NCI-H748 (cell line): ENCODE data around the gene DSCAML1.
A peak's percentile ranks its signal among the peaks of the same experiment; 100 is the strongest.

Source experiments
- DNase-seq: peaks from one replicate; lab custom pipeline; 2025; ENCODE audit not compliant: unreplicated experiment; lab: John Stamatoyannopoulos, UW

Gene DSCAML1

GRCh38 chr11:117796872-117797529 lies at the start of gene DSCAML1:
Gene DSCAML1, minus strand, starts transcription at chr11:117797216. Its CDS starts 137 bp downstream, at chr11:117797079.
- peak; percentile 43 for DNase-seq

DNA sequence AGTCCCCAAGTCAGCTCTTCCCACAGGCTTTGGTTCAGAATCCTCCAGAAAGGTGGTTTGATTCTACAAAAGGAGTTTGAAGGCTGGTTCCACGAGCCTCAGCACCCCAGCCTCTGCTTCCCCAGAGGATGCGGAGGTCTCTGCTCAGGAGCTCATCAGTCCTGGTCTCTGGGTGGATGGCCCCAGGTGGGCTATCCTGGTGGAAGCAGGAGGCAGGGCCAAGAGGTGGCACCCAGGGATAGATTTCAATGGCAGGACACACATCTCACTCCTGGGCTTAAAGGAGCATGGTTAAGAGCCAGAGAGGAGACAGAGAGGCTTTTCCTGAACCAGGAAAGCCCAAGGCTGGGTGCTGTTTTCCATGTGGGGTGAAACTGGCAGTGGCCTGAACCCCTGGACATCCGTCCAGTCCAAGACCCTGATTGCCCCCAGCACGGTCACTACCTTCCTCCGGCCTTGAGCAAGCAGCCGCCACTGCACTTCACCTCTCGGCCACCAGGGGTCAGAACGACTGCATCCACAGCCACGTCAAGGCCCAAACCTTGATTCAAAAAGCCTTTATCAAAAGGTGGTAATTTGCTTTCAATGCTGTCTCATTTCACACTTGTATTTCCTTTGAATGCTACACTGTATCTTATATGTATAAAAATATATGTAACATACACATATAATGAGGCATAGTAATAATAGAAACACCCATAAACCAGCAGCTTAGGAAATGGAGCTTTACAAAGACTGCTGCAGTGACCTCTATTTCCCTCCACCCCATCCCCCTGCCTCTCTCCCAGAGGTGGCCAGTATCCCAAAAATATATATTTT lies 46.9 kb upstream of the DSCAML1 start:
- peak; percentile 55 for DNase-seq

DNA sequence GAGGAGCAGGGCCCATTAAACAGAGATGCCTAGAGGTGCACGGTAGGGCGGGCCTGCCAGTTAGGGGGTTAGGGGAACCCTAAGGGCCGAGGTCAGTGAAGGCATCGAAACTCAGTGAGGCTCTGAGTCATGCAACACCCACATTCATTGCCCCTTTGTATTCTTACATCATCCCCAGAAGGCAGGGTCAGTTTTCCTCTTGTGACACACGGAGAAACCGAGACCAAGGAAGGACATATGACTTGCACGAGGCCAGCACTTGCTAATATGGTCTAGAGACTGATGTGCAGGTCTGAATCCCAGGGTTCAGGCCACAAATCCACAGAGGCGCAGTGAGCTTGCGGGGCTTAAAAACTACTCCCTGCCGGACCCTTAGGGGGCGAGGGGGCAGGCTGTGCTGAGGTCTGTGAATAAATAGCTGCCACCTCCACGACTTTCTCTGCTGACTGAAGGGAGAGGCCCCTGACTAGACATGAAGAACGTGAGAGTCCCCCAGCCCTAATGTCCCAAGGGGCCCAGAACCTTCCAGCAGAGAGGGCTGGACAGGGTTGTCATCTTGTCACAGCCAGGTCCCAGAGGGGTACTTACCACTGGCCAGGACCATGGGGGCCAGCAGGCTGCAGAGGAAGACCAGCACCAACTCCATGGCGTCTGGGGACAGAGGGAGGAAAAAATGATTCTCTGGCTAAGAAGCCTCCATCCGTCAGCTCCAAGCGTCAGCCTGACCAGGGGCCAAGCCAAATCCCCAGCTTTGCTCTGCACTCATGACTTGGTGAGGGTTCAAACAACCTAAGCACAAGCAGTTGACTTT lies 45.3 kb upstream of the DSCAML1 start:
- DNase-seq, result no peak

DNA sequence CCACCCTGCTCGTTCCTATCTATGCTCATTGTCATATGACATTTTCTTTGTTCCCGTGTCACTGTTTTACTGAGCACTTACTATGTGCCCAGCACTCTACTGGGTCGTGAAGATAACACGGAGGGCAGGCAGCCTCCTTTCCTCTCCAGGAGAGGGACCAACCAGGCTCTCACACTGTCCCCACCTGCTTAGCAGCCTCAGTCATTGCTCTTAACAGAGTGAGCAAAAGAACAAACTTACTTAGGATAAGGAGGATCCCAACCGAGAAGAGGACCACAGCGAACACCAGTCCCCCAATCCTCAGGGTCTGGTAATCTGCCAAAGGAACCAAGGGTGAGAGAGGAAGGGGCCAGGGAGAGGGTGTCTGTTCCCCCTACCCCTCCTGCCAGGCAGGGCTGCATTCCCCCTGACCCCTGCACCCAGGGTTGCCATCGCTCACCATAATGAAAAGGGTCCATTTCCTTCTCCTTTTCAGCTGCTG lies 44.6 kb upstream of the DSCAML1 start:
- DNase-seq, result no peak

DNA sequence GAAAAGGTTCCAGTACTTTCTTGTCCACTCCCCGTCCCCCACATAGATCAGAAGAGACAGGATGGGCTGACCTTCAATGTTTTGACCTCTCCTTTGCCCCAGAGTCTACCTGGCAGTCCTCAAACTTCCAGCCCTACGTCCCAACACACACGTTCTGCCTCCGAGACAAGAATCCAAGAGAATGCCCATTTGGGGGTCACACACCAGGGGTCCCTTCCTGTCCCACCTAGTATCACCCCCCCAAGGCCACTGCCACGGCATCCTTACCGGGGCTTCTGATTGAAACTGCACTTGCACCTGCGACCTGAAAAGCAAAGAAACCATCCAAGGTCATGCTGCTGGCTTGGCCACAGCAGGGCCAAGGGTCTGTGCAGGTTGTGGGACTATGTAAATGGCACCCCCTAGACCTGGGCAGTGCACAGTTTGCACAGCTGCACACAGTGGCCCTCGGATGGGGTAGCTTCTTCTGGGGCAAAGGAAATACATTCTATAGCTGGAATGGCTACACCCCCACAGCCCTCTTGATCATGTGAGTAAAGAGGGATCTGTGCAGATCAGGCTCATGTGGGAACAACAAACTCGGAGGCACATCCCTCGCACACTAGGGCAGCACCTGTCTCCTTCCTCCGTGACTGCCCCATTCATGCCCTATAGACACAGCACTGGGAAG lies 44.0 kb upstream of the DSCAML1 start:
- DNase-seq, result no peak

GRCh38 chr11:117839936-117840813 lies 43.2 kb upstream of the DSCAML1 start:
- DNase-seq, result no peak

GRCh38 chr11:117839380-117839881 lies 42.4 kb upstream of the DSCAML1 start:
- DNase-seq, result no peak

DNA sequence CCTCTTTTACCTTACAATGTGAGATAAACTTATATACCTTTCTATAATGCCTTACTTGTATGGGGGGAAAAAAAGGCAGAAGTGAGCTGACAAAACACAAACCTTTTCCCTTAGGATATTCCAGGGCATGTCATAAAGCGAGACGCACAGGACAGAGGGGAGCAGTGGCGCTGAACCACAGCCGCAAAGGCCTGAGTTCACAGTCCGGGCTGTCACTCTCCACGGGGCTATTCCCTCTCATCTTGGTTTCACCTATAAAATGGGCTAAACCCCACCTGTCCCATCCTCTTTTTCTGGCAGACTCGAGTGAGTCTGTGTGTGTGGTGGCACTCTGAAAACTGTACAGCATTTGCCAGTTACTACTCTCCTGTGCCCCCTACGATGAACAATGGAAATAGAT lies 41.9 kb upstream of the DSCAML1 start:
- DNase-seq, result no peak

GRCh38 chr11:117837791-117838190 lies 40.8 kb upstream of the DSCAML1 start:
- no peak for DNase-seq

GRCh38 chr11:117837070-117837776 lies 40.2 kb upstream of the DSCAML1 start:
- no peak for DNase-seq

DNA sequence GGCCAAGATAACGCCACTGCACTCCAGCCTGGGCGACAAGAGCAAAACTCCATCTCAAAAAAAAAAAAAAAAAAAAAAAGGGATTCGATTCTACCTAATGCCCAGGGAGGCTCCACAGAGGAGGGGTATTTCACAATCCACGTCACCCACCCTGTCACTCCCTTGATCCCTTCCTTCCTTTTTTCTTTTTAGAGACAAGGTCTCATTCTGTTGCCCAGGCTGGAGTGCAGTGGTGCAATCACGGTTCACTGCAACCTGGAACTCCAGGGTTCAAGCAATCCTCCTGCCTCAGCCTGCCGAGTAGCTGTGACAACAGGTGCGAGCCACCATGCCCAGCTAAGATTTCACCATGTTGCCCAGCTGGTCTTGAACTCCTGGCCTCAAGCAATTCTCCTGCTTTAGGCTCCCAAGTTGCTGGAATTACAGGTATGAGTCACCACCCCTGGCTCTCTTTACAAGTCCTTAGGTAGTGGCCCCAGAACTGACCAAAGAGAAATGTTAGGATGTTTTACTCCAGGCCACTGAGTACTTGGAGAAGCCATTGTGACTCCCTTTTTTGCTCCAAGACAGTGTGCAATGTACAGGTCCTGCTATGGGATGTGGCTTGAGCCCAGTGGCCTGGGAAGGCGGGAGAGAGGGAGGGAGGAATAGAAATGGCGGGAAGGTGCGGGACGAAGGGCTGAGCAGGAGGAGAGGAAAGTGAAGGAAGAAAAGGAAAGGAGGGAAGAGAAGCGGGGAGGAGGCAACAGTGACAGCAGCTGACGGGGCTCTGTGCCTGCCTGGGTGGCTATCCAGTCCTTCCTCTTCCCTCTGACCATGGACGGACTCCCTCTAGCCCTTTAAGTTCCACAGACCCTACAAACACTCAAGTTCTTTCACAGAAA lies 39.3 kb upstream of the DSCAML1 start:
- no peak for DNase-seq

DNA sequence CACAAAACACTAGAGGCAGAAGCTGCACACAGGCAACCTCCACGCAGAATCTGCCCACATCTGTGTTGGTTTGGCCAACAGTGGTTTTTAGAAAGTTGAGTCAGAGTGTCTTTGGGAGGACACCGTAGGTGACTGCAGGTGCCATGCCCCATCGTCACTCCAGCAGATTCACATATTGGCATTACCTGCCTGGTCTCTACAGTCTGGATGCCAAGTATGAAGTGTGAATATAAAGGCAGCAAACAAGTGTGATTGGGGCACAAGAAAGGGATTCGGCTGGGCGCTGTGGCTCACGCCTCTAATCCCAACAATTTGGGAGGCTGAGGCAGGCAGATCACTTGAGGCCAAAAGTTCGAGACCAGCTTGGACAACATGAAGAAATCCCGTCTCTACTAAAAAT lies 38.6 kb upstream of the DSCAML1 start:
- DNase-seq, result no peak

DNA sequence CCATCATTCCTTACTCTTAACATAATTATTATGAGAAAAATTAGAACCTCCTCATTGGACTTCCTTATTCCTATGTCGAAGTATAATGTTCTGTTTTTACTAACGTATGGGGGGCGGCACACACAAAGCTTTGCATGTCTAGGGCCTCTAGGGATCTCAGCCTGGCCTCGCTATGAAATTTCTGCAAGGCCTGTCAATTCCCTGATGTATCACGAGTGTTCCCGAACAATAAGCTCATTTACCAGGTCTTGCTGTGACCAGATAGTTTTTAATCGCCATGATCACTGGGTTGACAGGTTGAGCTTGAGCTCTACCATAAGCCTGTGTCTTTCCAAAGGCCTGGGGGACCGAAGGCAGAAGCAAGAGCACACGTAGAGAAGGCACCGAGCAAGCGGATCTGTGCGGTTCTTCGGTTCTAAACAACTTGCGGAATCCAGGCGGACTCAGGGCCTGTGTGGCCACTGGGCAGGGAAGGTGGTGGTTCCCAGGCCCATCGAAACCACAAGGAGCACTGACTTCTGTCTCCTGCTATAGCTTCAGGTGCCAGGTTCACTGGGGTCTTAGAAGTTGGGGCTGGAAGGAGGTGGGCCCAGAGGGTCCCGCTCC lies 37.9 kb upstream of the DSCAML1 start:
- no peak for DNase-seq

DNA sequence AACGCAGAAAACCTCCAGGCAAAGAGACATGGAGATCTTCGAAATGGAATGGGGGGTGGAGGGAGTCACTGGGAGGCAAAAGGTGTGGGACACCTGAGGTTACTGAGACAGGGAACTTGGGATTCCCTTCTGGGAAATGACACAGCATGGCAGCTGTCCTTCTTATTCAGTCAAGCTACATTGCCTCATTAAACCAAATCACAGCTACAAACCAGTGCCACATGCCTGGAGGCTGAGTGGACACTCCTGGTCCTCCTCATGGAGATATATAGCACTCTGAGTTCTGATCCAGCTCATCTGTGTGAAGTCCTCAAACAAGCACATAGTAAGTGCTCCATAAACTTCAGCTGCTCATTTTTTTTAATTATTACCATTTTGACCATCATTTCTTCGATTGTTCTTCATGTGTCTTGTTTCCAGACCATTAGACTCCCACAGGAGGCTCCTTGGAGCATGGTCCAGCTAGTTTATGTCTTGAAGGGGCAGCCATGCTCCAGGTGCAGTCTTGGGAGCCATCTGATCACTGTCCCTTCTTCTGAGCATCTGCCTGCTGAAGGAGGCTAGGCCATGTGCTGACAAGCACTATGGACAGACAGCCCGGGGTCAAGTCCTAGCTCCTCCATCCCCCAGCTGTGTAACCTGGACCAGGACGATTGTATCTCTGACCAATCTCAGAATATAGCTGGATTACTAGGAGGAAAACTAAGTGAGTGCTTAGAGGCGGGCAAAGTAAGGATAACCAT lies 37.2 kb upstream of the DSCAML1 start:
- no peak for DNase-seq

GRCh38 chr11:117833401-117833891 lies 36.4 kb upstream of the DSCAML1 start:
- DNase-seq, result peak; percentile 93

DNA sequence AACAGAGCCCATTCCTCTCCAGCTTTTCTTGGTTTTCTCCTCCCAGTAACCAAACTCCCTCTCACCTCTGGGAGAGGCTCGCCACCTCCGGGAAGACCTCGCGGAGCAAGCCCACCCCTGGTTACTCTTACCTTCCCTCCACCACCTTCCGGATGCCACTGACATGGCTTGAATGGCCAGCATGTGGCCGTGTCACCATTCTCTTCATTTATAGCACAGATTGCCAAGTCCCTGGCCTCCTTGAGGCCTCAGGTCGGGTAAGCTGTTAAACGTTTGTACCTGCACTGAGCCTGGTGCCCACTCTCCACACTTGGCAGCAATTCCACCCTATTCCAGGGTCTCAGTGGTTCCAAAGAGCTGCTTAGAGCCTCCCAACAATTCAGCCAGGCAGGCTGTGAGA lies 35.5 kb upstream of the DSCAML1 start:
- DNase-seq, result no peak
